ENCODE measurements around the gene LTF. TPM values are rescaled to one million over a fixed set of nuclear protein-coding genes. Genes with fewer than 3 reads are reported as not detected.
A peak's percentile ranks its signal among the peaks of the same experiment; 100 is the strongest.
"Not testable (repeated sequence)": the region's sequence is repeated elsewhere in the genome, so short reads cannot be mapped to it uniquely, and the experiment has no call there.

Gene LTF
- total RNA-seq, 1 donor from 2014 or later: 14.3 TPM

GRCh38 chr3:46498916-46499519 is 34.3 kb upstream of the LTF start:
- no peaks in the 10 kb centered on the region for H3K36me3 ChIP-seq
- intact Hi-C loops (cut with DNase I): loop anchor here (10.0 kb wide), 1 partner anchor 126 kb away; no protein-coding TSS in a partner anchor
- H3K9me3 ChIP-seq: no peaks in the 10 kb centered on the region
- no peak for DNase-seq
- H3K4me3 ChIP-seq: no peak overlapping the region
- TF ChIP-seq CTCF (IDR thresholded peaks at IDR 0.05): no peak
- no peak for ATAC-seq
- no peak overlapping the region for H3K27ac ChIP-seq
- peaks cover 4% of the 10 kb centered on the region for H3K4me1 ChIP-seq
- H3K27me3 ChIP-seq: no peaks in the 10 kb centered on the region

DNA sequence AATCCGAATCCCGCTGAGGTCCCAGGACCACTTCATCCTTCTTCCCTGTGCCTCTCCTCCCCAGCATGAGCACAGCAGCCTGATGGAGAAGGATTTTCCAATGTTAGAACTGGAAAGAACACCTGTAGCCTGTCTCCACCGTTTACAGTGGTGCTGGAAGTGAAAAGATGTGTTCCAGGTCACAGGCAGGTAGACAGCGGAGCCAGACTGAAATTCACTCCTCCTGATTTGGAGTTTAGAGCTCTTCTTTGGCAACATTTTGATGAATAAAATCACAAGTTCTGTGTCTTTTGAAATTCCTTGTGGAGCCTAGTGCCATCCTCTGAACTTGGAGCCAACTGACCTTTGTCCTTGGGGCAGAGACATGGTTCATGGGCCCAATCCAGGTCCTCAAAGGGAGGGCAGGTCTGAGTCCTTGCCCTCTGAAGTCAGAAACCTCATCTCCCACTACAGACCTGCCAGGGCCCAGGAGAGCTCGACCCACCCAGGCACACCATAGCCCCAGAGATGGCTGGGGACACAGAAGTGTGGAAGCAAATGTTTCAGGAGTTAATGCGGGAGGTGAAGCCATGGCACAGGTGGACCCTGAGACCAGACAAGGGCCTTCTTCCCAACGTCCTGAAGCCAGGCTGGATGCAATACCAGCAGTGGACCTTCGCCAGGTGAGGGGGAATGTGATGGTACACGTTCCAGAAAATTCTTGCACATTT is 33.0 kb upstream of the LTF start, which contains the start of gene RTP3:
Gene RTP3, plus strand, starts transcription at position 421 of the 710 bp plus-strand sequence. Its CDS starts 87 bp downstream, at position 508.
- no peak within 1 kb of the TSS for H3K4me3 ChIP-seq
- H3K4me1 ChIP-seq: peaks cover 4% of the 10 kb centered on the region
- H3K27ac ChIP-seq: no peak within 1 kb of the TSS
- H3K36me3 ChIP-seq: no peaks in the 10 kb centered on the region
- intact Hi-C loops (cut with DNase I): loop anchor here (10.0 kb wide), 1 partner anchor 127 kb away; no protein-coding TSS in a partner anchor
- no peaks in the 10 kb centered on the region for H3K27me3 ChIP-seq
- no peaks in the 10 kb centered on the region for H3K9me3 ChIP-seq
- DNase-seq: no peak
- no peak for ATAC-seq
- TF ChIP-seq CTCF (IDR thresholded peaks at IDR 0.05): no peak

DNA sequence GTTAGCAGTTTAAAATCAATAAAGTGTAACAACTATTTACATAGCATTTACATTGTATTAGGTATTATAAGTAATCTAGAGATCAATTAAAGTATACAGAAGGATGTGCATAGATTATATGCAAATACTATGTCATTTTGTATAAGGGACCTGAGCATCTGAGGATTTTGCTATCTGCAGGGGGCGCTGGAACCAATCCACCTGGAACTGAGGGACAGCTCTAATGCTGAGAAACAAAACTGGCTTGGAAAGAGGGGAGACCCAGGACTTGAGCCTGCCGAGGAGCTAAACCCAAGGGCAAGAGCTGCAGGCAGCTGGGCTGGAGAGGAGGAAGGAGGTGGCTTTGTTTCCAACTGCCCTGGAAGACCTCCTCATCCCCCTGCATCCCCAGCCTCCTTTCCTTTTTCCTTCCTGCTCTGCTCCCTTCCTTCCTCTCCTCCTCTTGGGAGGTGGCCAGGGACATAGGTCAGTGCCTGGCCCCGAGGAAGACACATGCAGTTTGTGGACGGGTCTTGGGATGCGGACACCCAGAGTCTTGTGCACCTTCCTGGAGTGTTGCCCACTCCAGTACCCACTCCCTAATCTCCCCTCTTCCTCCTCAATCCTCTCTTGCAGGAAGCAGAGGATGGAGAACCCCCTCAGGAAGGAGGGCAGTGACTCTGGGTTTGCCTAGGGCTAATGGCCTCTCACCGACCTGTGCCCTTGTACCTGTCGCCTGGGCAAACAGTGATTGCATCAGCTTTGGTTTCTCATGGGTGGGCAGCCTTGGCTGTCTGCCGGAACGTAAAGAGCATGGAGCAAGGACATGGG is 32.2 kb upstream of the LTF start:
- Histone ChIP-seq H3K27ac (no peak overlapping the region), H3K4me1 (peaks cover 4% of the 10 kb centered on the region), H3K9me3 (no peaks in the 10 kb centered on the region), H3K36me3 (no peaks in the 10 kb centered on the region), H3K27me3 (no peaks in the 10 kb centered on the region), H3K4me3 (no peak overlapping the region)
- ATAC-seq: no peak
- intact Hi-C loops (cut with DNase I): loop anchor here (10.0 kb wide), 1 partner anchor 128 kb away; no protein-coding TSS in a partner anchor
- peak; percentile 35 for TF ChIP-seq CTCF (IDR thresholded peaks at IDR 0.05)
- DNase-seq: no peak

GRCh38 chr3:46495901-46496456 is 31.3 kb upstream of the LTF start:
- DNase-seq (no peak), ATAC-seq (no peak)
- Histone ChIP-seq H3K27me3 (no peaks in the 10 kb centered on the region), H3K36me3 (no peaks in the 10 kb centered on the region), H3K4me1 (no peaks in the 10 kb centered on the region), H3K27ac (no peak overlapping the region), H3K9me3 (no peaks in the 10 kb centered on the region), H3K4me3 (no peak overlapping the region)
- no peak for TF ChIP-seq CTCF (IDR thresholded peaks at IDR 0.05)
- intact Hi-C loops (cut with DNase I): loop anchor here (10.0 kb wide), 1 partner anchor 129 kb away; no protein-coding TSS in a partner anchor

GRCh38 chr3:46494491-46494890 is 29.8 kb upstream of the LTF start:
- intact Hi-C loops (cut with DNase I): loop anchor here (10.0 kb wide), 1 partner anchor 130 kb away; no protein-coding TSS in a partner anchor

More at GRCh38 chr3:46494491-46494890, 29.8 kb upstream of the LTF start:
- not testable (repeated sequence) for H3K4me3 ChIP-seq, H3K27ac ChIP-seq, H3K9me3 ChIP-seq, ATAC-seq, H3K36me3 ChIP-seq, H3K27me3 ChIP-seq, H3K4me1 ChIP-seq, DNase-seq
